CD4-positive, alpha-beta T cell treated with Interleukin-2 at 100 ng/mL for 4 hours (primary cell): Measurements from ENCODE around the gene CSTF3.
"Not testable (repeated sequence)": the region's sequence is repeated elsewhere in the genome, so short reads cannot be mapped to it uniquely, and the experiment has no call there.

Source experiments
- DNase-seq: peaks from one replicate; pipeline ENCODE4 v3.0.0-alpha.2; 2020; ENCODE audit warnings: low spot score

CSTF3 gene

DNA sequence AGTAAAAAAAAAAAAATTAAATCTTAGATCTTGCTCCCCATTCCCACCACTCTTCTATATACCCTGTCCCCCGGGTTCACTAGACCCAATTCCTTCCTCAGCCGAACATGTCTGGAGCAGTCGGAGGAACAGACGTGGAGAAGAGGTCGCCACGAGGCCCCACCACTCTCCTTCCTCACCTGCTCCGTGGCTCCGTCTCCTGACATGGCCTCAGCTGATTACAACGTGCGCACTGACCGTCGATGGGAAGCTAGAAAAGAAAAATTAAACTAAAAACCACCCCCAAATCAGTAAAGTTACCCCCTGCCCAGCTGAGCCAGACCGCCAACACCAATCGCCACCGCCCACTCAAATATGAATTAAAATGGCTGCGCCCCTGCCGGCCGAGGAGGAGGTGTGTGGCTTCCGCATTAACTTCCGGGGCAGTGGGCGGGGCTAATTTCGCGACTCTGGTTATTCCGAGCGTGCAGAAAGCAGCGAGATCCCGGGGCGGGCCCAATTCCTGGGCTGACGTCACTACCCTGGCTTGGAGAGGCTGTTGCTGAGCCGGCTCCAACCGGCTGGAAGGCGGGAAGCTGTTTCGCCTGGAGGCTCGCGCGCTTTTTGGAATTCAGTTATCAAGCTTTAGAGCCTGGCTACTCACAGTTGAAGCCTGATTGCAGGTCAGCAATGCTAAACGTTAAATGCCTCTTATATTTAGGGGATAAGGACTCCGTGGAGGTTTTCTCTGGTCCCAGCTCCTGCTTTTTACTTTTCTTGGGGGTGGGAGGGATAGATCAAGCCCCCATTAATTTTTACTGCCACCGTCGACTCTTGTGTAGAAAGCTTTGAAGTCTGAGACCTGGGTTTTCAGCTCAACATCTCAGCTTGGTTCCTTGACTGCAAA is at the start of gene CSTF3:
Gene CSTF3 (minus strand): TSS at position 361 of the 886 bp plus-strand sequence. CDS start 155 bp downstream, at position 206.
- peak; percentile 93 for DNase-seq

DNA sequence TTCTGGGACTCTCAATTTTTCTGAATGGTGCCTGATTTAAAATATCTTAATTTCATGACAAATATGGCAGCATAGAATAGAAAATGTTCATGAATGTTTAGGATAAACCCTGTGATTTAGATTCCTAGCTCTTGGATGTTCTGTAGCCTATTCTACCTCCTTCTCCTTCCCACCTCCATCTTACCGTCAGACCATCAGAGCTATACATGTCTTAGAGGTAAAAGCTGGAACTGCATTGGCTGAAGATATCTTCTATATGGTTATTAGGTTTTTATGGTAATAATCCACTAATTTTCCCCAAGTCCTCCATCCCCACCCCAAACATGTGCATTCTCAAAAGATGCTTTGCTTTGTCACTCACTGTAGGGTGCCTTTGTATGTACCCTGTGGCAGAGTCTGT is 46.9 kb upstream of the CSTF3 start:
- DNase-seq: no peak

DNA sequence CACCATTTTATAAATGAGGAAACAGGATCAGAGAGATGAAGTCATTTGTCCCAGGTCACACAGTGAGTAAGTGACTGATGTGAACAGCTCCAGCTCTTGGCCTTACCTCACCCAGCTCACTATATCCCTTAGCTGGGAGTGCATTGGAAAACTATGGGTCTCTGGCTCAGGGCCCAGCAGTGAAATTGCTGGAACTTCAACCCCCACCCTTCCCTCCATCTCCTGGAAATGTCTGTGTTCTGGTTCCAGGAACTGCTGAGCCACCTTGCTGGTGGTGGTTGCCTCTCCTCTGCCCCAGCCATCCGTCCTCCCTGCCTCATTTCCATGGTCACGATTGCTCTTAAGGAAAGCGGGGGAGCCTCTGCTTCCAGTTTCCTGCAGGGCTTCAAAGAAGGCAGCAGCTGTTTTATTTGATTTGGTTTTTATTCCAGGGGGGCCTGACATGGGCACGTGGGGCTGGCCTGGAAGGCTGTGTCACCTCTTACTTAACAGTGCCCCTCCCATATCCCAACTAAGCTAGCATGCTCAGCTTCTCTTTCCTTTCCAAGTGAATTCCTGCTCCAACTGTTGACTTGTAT is 46.2 kb upstream of the CSTF3 start:
- DNase-seq: no peak

DNA sequence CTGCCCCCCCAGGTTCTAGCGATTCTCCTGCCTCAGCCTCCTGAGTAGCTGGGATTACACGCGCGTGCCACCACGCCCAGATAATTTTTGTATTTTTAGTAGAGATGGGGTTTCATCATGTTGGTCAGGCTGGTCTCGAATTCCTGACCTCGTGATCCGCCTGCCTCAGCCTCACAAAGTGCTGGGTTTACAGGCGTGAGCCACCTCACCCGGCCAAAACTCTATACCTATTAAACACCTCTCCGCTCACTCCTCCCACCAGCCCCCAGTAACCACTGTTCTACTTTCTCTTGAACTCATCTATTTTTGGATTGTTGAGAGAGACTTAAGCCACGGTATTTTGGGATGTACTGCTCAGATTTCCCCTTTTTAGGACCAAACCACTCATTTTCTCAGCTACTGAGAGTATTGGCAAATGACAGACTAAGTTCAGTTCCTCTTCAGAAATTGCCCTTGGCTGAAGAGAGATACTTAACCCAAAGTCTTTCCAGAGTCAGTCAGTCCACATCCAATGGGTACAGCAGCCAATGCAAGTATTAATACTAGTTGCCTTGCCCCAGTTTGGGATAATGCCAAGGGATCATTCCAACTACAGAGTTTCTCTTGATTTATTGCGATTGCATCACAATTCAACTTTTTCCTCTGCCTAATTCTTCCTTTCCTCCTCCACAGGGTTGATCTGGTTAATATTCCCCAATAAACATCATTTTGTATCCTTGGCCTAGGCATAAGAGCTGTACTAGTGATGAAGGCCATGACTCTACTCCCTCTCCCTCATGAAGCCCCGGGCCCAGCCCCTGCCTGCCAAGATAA is 36.8 kb upstream of the CSTF3 start:
- DNase-seq: no peak

DNA sequence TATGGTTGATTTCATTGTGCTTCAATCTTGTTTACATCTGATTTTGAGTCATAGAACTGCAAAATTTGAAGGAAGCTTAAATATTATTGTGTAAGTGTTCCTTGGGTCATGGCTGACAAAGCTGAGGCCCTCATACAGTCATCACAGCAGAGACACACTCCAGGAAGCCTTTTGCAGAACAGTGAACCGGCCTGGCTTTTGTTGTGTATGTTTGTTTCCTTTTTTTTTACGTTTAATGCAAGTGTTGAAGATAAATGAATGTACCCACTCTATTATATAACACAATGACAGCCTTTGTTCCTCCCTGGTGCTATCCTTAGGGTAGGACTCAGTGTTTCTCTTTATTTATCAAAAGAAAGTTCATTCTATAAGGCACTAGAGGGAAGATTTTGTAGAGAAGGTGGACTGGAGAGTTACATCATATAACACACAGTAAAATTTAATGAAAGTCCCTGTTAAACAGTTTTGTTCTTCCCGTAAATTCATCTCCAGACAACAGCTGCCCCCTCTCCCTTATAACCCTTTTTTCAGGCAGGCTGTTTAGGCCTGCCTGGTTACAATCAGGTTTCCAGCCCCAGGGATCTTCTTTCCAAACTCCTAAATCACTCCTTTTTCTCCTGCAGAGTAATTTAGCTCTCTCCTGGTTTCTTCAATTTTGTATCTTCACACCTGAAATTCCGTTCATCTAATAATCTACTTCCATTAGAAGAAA is 34.3 kb upstream of the CSTF3 start:
- DNase-seq: no peak

DNA sequence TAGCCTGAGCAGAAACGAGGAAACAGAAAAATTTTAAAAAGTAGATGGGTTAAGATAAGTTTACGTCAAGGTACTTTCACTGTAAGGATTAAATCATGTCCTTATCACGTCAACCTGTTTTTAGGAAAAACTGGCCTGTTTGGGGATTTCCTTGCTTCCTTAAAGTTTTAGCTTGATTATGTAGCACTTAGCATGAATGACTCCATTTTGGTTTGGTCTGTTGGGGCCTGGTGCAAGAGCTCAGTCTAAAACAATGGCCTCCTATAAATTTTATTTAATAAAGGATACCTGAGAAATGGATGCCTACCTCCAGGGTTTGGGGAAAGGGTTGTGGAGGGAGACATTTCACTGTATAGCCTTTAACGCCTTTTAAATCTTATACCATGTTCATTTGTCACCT is 33.2 kb upstream of the CSTF3 start:
- no peak for DNase-seq

DNA sequence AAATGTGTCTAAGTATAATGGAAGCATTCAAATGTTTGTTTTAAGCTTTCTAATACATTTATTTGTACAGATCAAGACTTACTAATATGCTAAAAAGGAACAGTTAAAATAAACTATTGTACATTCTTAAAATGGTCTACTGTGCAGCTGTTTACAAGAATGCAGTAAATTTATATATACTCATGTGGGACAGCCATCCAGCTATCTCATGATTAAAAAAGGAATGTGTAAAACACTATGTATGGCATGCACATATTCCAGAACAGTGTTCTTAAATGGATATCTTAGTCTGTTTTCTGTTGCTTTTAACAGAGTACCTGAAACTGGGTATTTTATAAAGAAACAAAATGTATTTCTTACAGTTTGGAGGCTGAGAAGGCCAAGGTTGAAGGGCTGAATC is 30.2 kb upstream of the CSTF3 start:
- no peak for DNase-seq

DNA sequence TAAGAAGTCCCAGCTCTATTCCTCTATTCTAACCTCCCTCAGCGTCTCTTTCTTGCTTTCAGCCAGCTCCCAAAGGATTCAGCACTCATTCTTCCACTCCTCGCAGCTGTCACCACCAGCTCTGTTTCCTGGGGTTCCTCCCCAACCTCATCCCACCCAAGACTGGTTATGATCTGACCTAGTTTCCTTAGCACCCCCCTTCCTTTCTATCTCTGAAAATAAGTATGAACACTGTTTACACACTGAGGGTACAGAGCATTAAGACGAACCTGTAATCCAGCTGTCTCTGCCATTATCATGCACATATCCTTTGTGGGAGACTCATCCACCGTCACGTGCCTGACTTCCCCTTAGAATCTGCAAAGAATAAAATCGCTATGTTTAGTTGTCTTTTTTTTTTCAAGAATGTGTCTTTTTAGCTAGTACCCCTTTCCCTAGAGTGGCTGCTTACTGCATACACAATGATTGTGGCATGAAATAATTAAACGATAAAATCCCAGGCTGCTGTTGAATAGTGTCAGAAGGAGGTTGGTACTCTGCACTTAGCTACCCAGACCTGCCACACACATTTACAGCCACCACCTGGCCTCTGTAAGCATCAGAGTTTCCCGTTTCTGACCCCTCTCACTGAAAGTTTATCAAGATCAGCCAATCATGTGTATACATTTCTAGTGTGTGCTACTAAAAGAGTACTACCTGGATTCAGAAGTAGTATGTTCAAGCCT is 26.9 kb upstream of the CSTF3 start:
- DNase-seq: no peak

DNA sequence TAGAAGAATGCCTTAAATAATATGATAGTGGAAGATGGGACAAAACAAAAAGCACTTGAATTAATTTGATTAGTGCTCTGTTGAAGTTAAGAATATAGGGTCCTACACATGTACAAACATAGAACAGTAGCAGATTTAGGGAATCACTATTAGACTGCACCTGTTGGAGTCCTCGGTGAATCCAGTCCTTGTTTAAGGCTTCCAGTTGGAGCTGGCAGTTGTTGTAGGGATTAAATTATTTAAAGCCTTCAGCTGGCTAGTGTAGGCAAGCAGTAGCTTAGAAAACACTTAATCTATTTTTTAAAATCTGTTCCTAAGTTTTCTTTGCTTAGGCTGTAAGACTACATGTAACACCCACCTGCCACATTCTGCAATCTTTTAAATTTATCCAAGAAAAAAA is 24.5 kb upstream of the CSTF3 start:
- DNase-seq: no peak

DNA sequence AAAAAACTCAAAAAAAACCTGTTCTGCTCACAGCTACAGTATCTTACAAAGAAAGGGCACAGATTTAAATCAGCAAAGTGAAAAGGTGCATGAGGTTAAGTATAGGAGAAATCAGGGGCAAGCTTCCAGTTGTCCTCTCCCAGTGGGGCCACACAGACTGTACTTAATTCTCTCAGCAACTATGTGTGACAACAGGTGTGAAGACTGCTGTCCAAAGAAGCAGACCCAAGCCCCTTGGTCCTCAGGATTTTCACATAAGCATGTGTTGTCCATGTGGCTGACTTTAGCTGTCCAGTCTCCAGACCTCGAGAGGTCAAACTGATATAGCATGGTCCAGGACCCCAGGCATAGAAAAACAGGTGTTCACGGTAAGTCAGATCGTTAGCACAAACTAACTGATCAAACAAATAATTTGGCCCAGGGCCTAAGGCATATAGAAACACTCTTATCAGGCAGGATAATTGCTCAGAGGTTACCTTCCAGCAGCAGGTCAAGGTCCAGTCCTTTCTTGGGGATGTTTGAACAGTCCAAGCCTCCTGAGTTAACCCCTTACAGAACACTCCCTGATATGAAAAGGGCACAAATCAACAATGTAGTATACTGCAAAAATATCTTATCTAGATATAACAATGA is 21.1 kb upstream of the CSTF3 start:
- DNase-seq: no peak

DNA sequence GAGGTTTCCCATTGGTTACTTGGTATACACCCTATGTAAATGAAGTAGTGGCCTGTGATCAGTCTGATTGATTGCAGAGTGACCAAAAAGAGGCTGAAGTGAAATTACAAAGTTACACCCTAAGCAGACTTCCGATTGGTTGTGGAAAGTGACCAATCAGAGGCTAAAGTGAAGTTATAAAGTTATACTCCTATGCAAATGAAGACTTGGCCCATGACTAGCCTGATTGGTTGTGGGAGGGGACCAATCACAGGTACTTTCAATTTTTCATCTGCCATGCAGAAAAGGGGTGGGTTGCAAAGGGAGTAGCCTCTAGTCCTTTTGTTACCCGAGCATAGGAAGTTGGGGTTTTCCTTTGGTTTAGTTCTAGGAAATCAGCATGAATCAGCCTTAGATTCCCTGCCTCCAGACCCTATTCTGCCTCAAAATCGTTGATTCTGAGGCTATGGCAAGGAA is 18.1 kb upstream of the CSTF3 start:
- peak; percentile 26 for DNase-seq

DNA sequence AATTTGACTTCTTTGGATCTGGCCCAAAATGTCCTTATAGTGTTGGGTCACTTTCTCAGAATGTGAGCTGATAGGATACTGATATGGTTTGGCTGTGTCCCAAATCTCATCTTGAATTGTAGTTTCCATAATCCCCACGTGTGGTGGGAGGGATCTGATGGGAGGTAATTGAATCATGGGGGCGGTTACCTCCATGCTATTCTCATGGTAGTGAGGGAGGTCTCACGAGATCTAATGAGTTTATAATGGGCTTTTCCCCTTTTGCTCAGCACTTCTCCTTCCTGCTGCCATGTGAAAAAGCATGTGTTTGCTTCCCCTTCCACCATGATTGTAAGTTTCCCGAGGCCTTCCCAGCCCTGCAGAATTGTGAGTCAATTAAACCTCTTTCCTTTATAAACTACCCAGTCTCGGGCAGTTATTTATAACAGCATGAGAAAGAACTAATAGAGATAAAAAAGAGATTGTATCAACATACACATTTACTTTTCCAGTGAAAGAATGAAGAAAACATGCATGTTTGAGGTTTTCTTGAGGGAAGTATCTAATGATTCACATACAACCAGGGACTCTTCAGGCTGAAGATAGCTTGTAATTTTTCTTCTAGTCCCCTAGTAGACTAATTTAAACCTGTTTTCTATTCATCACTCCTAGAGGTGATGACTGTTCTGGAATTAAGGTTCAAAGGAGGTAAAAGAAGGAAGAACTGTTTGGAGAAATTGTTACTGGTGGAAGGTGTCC is 17.3 kb upstream of the CSTF3 start:
- no peak for DNase-seq

DNA sequence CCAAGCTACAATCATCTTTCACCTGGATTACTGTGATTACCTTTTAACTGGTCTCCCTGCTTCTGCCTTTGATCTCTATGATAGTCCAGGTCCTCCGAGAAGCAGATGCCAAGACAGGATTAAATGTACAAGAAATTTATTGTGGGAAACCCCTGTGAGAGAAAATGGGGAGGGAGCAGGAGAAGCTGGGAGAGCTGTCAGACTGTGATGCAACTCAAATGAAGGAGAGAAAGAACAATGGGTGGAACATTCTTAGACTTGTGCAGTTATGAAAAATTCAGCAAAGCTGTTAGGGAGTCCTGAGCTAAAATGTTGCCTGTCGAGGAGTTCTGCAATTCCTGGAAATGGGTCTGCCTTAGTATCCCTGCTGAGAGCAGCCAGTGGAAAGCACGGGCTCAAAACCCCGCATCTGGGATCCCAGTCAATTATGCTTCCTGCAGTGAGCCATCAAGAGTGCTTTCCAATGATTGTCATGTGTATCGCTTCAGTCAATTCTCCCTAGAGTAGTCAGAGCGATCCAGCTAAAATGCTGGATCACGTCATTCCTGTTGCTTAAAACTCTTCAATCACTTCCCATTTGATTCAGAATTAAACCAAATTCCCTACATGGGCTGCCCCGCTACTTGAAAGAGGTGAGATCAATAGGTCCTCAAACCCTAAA is 16.5 kb upstream of the CSTF3 start:
- no peak for DNase-seq

DNA sequence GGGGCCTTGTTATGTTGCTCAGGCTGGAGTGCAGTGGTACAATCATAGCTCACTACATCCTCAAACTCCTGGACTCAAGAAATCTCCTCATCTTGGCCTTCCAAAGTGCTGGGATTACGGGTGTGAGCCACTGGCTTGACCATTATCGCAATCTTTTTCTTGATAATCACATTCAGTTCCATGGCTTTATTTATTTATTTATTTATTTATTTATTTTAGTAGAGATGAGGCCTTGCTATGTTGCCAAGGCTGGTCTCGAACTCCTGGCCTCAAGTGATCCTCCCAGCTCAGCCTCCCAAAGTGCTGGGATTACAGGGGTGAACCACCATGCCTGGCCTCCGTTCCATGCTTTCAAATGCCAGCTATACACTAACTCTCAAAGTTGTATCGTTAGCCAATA is 15.5 kb upstream of the CSTF3 start:
- not testable (repeated sequence) for DNase-seq

DNA sequence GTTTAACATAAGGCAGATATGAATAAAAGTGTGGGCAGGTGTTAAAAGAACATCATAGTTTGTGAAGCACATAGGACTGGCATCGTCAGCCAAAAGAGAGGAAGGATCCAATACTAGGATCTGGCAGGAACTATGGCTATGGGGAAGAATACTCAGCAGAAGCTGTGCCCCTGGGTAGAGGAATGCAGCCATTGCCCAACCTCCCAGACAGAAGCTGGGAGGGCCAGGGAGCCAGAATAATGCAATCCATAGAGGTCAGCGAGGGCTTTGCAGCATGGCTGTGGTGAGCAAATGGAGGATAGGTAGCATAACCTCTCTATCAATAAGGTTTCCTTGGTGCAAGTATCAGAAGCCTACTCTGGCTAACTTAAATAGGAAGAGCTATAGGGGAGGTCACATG is 11.7 kb upstream of the CSTF3 start:
- no peak for DNase-seq

DNA sequence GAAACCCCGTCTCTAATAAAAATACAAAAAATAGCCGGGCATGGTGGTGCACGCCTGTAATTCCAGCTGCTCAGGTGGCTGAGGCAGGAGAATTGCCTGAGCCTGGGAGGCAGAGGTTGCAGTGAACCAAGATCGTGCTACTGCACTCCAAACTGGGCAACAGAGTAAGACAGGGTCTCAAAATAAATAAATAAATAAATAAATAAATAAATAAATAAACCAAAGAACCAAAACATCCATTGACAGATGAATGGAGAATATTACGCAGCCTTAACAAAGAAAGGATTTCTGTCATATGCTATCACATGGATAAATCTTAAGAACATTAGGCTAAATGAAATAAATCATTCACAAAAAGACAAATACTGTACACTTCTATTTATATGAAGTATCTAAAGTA is 11.1 kb upstream of the CSTF3 start:
- no peak for DNase-seq

DNA sequence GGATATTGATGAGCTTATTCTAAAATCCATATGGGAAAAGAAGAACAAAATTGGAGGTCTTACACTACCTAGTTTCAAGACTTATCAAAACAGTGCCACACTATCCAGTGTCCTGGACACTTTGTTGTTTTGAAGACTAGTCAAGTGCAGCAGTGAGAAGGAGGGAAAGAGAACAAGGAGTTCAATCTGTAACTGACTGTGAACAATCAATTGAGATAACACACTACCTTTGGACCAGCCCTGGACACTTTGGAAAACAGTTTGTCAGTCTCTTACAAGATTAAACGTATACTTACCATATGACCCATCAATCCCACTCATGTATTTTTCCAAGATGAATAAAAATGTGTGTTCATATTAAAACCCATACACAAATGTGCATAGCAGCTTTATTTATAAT is 10.0 kb upstream of the CSTF3 start:
- DNase-seq: no peak

DNA sequence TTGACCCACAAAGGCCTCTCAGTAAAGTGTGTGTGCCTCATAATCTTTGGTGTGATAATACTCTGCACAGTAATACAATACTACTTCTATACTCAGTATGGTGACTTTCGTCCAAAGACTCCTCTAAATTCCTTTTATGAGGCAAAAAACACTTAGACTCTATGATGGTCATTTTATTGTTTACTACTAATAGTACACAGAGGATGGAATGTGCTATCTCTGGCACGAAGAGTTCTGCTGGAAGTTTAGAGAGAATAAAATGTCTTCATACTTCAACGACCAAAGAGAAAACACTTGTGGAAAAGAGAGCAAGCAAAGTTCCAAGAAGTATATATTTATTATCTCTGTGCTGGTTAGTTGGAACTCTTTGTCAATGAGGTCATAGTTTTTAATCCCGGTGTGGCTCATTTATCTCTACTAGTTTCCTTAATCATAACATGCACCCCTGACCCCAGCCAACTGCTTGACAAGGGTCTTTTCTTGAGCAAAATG is 7.5 kb upstream of the CSTF3 start:
- no peak for DNase-seq

DNA sequence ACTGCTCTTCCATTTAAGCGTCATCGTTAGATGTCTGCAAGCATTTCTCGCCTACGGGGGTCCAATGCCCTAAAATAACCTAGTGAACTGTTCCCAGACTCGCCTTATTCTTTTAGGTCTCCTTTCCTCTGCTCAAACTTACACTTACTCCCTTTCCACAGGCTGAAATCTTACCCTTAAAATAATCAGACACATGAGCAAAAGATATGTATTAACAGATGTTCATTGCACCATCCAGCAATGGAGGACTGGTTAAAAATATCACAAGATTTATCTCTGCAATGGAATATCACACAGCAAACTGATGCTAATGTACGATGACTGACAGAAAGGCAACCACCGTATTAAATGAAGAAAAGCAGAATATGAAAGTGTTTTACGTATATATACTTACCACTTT is 1.6 kb upstream of the CSTF3 start:
- DNase-seq: no peak

DNA sequence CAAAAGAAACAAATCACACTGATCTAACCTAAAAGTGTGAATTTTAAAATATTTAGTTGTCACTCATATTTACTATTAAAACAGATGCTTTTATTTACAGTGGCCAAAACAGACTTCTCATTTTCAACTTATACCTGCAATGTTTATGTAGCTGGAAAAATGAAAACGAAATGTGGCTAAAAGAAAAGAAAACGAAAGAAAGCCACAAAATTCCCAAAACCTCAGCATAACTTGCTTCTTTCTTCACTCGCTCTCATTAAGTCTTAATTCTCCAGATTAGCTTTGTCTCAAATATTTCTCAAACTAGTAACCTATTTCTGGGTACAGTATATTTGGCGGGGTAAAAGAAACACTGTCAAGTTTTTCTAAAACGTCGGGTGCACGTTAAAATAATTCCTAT is 693 bp downstream of the CSTF3 start:
- no peak for DNase-seq
